Skeletal muscle tissue (tissue), 4 donors: ENCODE measurements around the gene ZNF512B. TPM values are rescaled to one million over a fixed set of nuclear protein-coding genes. Genes with fewer than 3 reads are reported as not detected.
"Not testable (repeated sequence)": the region's sequence is repeated elsewhere in the genome, so short reads cannot be mapped to it uniquely, and the experiment has no call there.

Experiments
- H3K27ac ChIP-seq: one replicate; pipeline ENCODE4 v1.7.0; 2013; ENCODE audit warnings: mild to moderate bottlenecking, low read depth, low read length, inconsistent platforms
- H3K27me3 ChIP-seq, 3 donors: one replicate each; pipeline ENCODE4 v1.7.0; 2013; ENCODE audit warnings: low read length in 3 of 3; ENCODE audit not compliant: control insufficient read depth in 3 of 3, insufficient read depth in 3 of 3
- H3K36me3 ChIP-seq, 3 donors: one replicate each; pipeline ENCODE4 v1.7.0; 2013; ENCODE audit warnings: low read length in 3 of 3; ENCODE audit not compliant: control insufficient read depth in 3 of 3, insufficient read depth in 3 of 3
- H3K4me1 ChIP-seq, 3 donors: one replicate each; pipeline ENCODE4 v1.7.0; 2013; ENCODE audit warnings: low read length in 3 of 3, mild to moderate bottlenecking in 3 of 3; ENCODE audit not compliant: control insufficient read depth in 3 of 3, insufficient read depth in 3 of 3
- H3K4me3 ChIP-seq, 3 donors: one replicate each; pipeline ENCODE4 v1.7.0; 2013; ENCODE audit warnings: low read length in 3 of 3
- H3K9ac ChIP-seq, 3 donors: one replicate each; pipeline ENCODE4 v1.7.0; 2013; ENCODE audit warnings: low read length in 3 of 3, mild to moderate bottlenecking in 3 of 3, moderate library complexity in 2 of 3, low read depth in 1 of 3
- H3K9me3 ChIP-seq, 3 donors: one replicate each; pipeline ENCODE4 v1.7.0; 2013; ENCODE audit warnings: low read length in 3 of 3; ENCODE audit not compliant: control insufficient read depth in 3 of 3
- total RNA-seq: library from RNA; depleted of rRNA; stranded (reverse); fragments of >200 nt; gene quantifications from one replicate; pipeline ENCODE4 v1.2.3, GENCODE V29; 2014
- donor health status: Osteomylitis.

ZNF512B gene
- total RNA-seq, 1 donor from 2014 or later: 8.9 TPM

GRCh38 chr20:63920226-63920625, 49.5 kb downstream of the ZNF512B start:
- H3K36me3 ChIP-seq: peaks cover 0 to 6% (median 4%) of the 10 kb centered on the region in 3 donors
- H3K9me3 ChIP-seq: no peaks in the 10 kb centered on the region
- no peak overlapping the region for H3K9ac ChIP-seq
- no peak overlapping the region for H3K4me3 ChIP-seq
- H3K27ac ChIP-seq: no peak overlapping the region
- peaks cover 0 to 3% (median 0%) of the 10 kb centered on the region in 3 donors for H3K4me1 ChIP-seq
- no peaks in the 10 kb centered on the region for H3K27me3 ChIP-seq

GRCh38 chr20:63919130-63919529, 50.6 kb downstream of the ZNF512B start:
- Histone ChIP-seq H3K4me1 (peaks cover 0 to 3% (median 0%) of the 10 kb centered on the region in 3 donors), H3K9me3 (no peaks in the 10 kb centered on the region), H3K36me3 (peaks cover 0 to 6% (median 4%) of the 10 kb centered on the region in 3 donors), H3K27me3 (no peaks in the 10 kb centered on the region), H3K4me3 (no peak overlapping the region), H3K9ac (no peak overlapping the region), H3K27ac (no peak overlapping the region)

- Histone ChIP-seq H3K9ac (no peak overlapping the region), H3K27me3 (no peaks in the 10 kb centered on the region), H3K36me3 (peaks cover 0 to 6% (median 4%) of the 10 kb centered on the region in 3 donors), H3K9me3 (no peaks in the 10 kb centered on the region), H3K4me1 (peaks cover 3 to 7% (median 5%) of the 10 kb centered on the region in 3 donors), H3K4me3 (no peak overlapping the region), H3K27ac (no peak overlapping the region)
Observed at GRCh38 chr20:63917811-63918210, 51.9 kb downstream of the ZNF512B start.

- H3K27ac ChIP-seq, H3K9ac ChIP-seq, H3K27me3 ChIP-seq, H3K4me3 ChIP-seq, H3K36me3 ChIP-seq, H3K9me3 ChIP-seq, H3K4me1 ChIP-seq: not testable (repeated sequence)
Observed at GRCh38 chr20:63916371-63916939, 53.3 kb downstream of the ZNF512B start.

- no peaks in the 10 kb centered on the region for H3K9me3 ChIP-seq
- no peak overlapping the region for H3K27ac ChIP-seq
- H3K4me3 ChIP-seq: no peak overlapping the region
- H3K9ac ChIP-seq: no peak overlapping the region
- H3K4me1 ChIP-seq: peaks cover 10 to 14% (median 14%) of the 10 kb centered on the region in 3 donors
- H3K36me3 ChIP-seq: peaks cover 0 to 6% (median 4%) of the 10 kb centered on the region in 3 donors
- no peaks in the 10 kb centered on the region for H3K27me3 ChIP-seq
Observed at GRCh38 chr20:63915471-63915870, 54.3 kb downstream of the ZNF512B start.

GRCh38 chr20:63913768-63914167, 56.0 kb downstream of the ZNF512B start:
- no peaks in the 10 kb centered on the region for H3K9me3 ChIP-seq
- peaks cover 0 to 4% (median 0%) of the 10 kb centered on the region in 3 donors for H3K36me3 ChIP-seq
- H3K27me3 ChIP-seq: no peaks in the 10 kb centered on the region
- H3K4me1 ChIP-seq: peaks cover 10 to 19% (median 18%) of the 10 kb centered on the region in 3 donors
- peak overlapping the region in 1 of 3 donors; percentile 25 for H3K9ac ChIP-seq
- no peak overlapping the region for H3K27ac ChIP-seq
- no peak overlapping the region for H3K4me3 ChIP-seq

GRCh38 chr20:63911176-63911575, 58.6 kb downstream of the ZNF512B start:
- H3K9me3 ChIP-seq: no peaks in the 10 kb centered on the region
- peak overlapping the region; percentile 25 to 50 (median 40) for H3K9ac ChIP-seq
- H3K4me3 ChIP-seq: no peak overlapping the region
- H3K27ac ChIP-seq: peak overlapping the region; percentile 36
- H3K4me1 ChIP-seq: peaks cover 10 to 24% (median 18%) of the 10 kb centered on the region in 3 donors
- H3K36me3 ChIP-seq: no peaks in the 10 kb centered on the region
- H3K27me3 ChIP-seq: no peaks in the 10 kb centered on the region

GRCh38 chr20:63908008-63908682, 61.6 kb downstream of the ZNF512B start:
- H3K4me1 ChIP-seq: peaks cover 10 to 20% (median 15%) of the 10 kb centered on the region in 3 donors
- no peak overlapping the region for H3K4me3 ChIP-seq
- H3K36me3 ChIP-seq: no peaks in the 10 kb centered on the region
- no peaks in the 10 kb centered on the region for H3K27me3 ChIP-seq
- no peak overlapping the region for H3K27ac ChIP-seq
- peak overlapping the region in 1 of 3 donors; percentile 25 for H3K9ac ChIP-seq
- H3K9me3 ChIP-seq: no peaks in the 10 kb centered on the region
